HG03196 (cell line): Measurements from ENCODE around the gene ZSCAN9.
A peak's percentile ranks its signal among the peaks of the same experiment; 100 is the strongest.

Experiments used
- ATAC-seq: cut with Tn5 transposase; IDR thresholded peaks from one replicate; pipeline ENCODE4 v1.9.1; 2021; ENCODE audit not compliant: unreplicated experiment

The ZSCAN9 gene

GRCh38 chr6:28225056-28225834 is at the start of gene ZSCAN9:
Gene ZSCAN9, plus strand, starts transcription at chr6:28225275. Its CDS starts 1,810 bp downstream, at chr6:28227085.
- peak; percentile 75 for ATAC-seq

GRCh38 chr6:28176373-28176772 is 48.7 kb upstream of the ZSCAN9 start:
- no peak for ATAC-seq

GRCh38 chr6:28182255-28182654 is 42.8 kb upstream of the ZSCAN9 start:
- no peak for ATAC-seq

GRCh38 chr6:28188111-28188979 is 36.7 kb upstream of the ZSCAN9 start:
- no peak for ATAC-seq

- no peak for ATAC-seq
Observed at GRCh38 chr6:28200020-28200419, 25.1 kb upstream of the ZSCAN9 start.

GRCh38 chr6:28203201-28203600 is 21.9 kb upstream of the ZSCAN9 start:
- ATAC-seq: no peak

- ATAC-seq: no peak
Observed at GRCh38 chr6:28205879-28206278, 19.2 kb upstream of the ZSCAN9 start.

GRCh38 chr6:28206527-28206926 is 18.5 kb upstream of the ZSCAN9 start:
- no peak for ATAC-seq

- no peak for ATAC-seq
Observed at GRCh38 chr6:28206928-28207509, 18.1 kb upstream of the ZSCAN9 start.

- no peak for ATAC-seq
Observed at GRCh38 chr6:28207510-28208110, 17.5 kb upstream of the ZSCAN9 start.

GRCh38 chr6:28208111-28208659 is 16.9 kb upstream of the ZSCAN9 start:
- no peak for ATAC-seq

GRCh38 chr6:28209753-28210535 is 15.1 kb upstream of the ZSCAN9 start:
- ATAC-seq: no peak

GRCh38 chr6:28211840-28212509 is 13.1 kb upstream of the ZSCAN9 start:
- peak; percentile 26 for ATAC-seq

- peak; percentile 54 for ATAC-seq
Observed at GRCh38 chr6:28212510-28213212, 12.4 kb upstream of the ZSCAN9 start.

- no peak for ATAC-seq
Observed at GRCh38 chr6:28213213-28213523, 11.9 kb upstream of the ZSCAN9 start.

GRCh38 chr6:28215425-28215824 is 9.7 kb upstream of the ZSCAN9 start:
- ATAC-seq: no peak

- no peak for ATAC-seq
Observed at GRCh38 chr6:28217890-28218289, 7.2 kb upstream of the ZSCAN9 start.

- peak; percentile 66 for ATAC-seq
Observed at GRCh38 chr6:28218312-28219248, 6.5 kb upstream of the ZSCAN9 start.
